ENCODE measurements around the gene GPC5. TPM values are rescaled to one million over a fixed set of nuclear protein-coding genes. Genes with fewer than 3 reads are reported as not detected.

GPC5 gene
- total RNA-seq, 3 donors from 2014 or later, result 0.51 to 1.2 TPM; not detected in 1

DNA sequence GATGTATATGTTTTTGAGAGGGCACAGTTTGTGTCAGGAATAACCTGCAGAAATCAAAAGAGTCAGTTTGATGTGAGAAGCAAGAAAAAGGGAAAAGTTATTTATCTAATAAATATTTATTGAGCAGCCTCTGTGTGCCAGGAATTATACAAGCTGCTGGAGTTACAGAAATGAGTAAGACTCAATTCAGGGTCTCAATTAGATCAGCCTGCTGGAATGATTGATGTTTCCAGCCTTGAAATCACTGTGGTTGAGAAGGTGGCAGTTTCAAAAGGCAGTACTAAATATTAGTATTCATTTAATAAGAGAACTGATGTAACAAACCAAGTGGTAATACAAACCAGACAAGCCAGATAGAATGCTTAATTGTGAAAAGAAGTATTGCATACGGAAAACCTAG, 1045.8 kb downstream of the GPC5 start:
- H3K4me1 ChIP-seq (ENCODE audit: low read depth), result no peaks in the 10 kb centered on the region
- no peak overlapping the region for H3K4me3 ChIP-seq
- DNase-seq, result no peak
- intact Hi-C loops (cut with DNase I, micrococcal nuclease), result no loop called here
- no peak for ATAC-seq
- TF ChIP-seq, protein P1, sequence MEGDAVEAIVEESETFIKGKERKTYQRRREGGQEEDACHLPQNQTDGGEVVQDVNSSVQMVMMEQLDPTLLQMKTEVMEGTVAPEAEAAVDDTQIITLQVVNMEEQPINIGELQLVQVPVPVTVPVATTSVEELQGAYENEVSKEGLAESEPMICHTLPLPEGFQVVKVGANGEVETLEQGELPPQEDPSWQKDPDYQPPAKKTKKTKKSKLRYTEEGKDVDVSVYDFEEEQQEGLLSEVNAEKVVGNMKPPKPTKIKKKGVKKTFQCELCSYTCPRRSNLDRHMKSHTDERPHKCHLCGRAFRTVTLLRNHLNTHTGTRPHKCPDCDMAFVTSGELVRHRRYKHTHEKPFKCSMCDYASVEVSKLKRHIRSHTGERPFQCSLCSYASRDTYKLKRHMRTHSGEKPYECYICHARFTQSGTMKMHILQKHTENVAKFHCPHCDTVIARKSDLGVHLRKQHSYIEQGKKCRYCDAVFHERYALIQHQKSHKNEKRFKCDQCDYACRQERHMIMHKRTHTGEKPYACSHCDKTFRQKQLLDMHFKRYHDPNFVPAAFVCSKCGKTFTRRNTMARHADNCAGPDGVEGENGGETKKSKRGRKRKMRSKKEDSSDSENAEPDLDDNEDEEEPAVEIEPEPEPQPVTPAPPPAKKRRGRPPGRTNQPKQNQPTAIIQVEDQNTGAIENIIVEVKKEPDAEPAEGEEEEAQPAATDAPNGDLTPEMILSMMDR (IDR thresholded peaks at IDR 0.05), result no peak
- H3K36me3 ChIP-seq (ENCODE audit: low read depth), result no peaks in the 10 kb centered on the region
- H3K9me3 ChIP-seq, result no peaks in the 10 kb centered on the region

DNA sequence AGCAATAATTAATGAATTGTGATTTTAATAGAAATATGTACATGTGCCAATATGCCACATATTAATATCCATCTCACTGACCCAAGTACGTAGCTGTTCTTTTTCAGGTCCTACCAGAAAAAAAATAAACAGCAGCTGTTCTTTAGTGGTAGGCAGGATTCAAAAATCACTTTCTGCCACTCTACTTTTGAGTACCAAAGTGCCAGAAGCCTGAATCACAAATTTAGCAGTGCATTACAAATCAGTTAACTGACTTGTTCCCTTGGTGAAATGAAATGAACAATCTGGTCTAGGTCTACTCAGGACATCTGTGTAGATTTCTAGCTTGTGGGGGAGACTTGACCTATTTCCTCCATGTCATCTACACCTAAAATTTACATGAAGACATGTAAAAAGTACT, 1052.6 kb downstream of the GPC5 start:
- TF ChIP-seq, protein P1 (IDR thresholded peaks at IDR 0.05), result no peak
- no peak for DNase-seq
- Histone ChIP-seq H3K4me3 (no peak overlapping the region), H3K36me3 (ENCODE audit: low read depth) (no peaks in the 10 kb centered on the region), H3K4me1 (ENCODE audit: low read depth) (no peaks in the 10 kb centered on the region), H3K9me3 (no peaks in the 10 kb centered on the region)
- ATAC-seq, result no peak
- intact Hi-C loops (cut with DNase I, micrococcal nuclease), result no loop called here

DNA sequence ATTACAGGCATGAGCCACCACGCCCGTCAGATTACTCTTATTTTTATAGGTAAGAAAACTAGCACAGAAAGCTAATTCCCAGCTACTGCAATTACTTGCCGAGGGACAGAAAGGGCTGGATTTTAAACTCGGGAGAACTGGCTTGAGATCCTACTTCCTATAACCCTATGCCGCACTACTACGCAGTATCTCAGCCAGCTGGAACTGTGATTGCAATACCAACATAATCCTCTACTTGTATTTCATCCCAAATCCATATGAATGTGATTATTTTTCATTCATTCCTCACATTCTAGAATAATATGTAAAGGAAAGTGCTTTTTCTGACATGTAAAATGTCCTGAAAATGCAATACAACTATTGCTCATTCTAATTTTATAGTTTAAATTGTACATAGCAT, 1054.4 kb downstream of the GPC5 start:
- TF ChIP-seq, protein P1 (IDR thresholded peaks at IDR 0.05), result no peak
- intact Hi-C loops (cut with DNase I, micrococcal nuclease), result no loop called here
- Histone ChIP-seq H3K36me3 (ENCODE audit: low read depth) (no peaks in the 10 kb centered on the region), H3K9me3 (no peaks in the 10 kb centered on the region), H3K4me3 (no peak overlapping the region), H3K4me1 (ENCODE audit: low read depth) (no peaks in the 10 kb centered on the region)
- ATAC-seq (no peak), DNase-seq (no peak)

DNA sequence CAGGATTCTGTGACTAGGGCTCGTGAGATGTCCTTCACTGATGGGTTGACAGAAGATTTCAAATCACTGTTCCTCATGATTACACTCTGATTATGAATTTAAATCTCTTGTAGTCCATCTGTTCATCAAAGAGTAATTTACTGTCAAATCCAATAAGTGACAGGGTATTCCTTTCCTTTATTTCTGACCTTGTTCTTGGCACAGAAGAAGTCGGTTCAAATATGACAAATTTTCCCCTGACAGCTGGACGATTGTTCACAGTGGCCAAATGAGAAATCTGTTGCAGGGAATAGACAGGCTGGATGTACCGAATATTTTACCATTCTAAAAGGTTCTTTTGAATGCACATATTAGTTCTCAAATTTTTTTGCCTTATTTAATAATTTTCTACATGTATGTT, 1060.9 kb downstream of the GPC5 start:
- intact Hi-C loops (cut with DNase I, micrococcal nuclease), result no loop called here
- DNase-seq (no peak), ATAC-seq (no peak)
- TF ChIP-seq, protein P1 (IDR thresholded peaks at IDR 0.05), result no peak
- no peaks in the 10 kb centered on the region for H3K9me3 ChIP-seq
- no peaks in the 10 kb centered on the region for H3K4me1 ChIP-seq (ENCODE audit: low read depth)
- H3K36me3 ChIP-seq (ENCODE audit: low read depth), result no peaks in the 10 kb centered on the region
- H3K4me3 ChIP-seq, result no peak overlapping the region

DNA sequence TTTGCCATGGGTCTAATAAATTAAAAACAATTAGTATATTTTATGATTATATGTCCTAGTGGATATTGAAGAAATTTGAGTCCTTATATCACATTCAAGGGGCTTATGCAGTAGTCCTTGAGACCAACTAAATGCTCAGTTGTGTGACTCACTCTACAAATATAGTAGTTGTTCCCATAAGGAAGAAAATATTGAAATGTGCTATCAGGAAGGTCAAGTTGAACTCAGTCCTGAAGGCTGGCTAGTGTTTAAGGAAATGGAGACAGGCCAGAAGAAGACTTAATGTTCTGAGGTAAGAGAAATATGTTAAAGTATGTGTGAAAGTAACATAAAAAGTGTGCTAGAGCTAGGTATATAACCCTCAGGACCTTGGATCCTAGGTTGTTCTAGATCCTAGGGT, 1062.1 kb downstream of the GPC5 start:
- TF ChIP-seq, protein P1 (IDR thresholded peaks at IDR 0.05), result no peak
- ATAC-seq (peak; percentile 53), DNase-seq (peak in 1 of 3 donors; percentile 35)
- intact Hi-C loops (cut with DNase I, micrococcal nuclease), result no loop called here
- H3K4me1 ChIP-seq (ENCODE audit: low read depth), result no peaks in the 10 kb centered on the region
- H3K9me3 ChIP-seq, result no peaks in the 10 kb centered on the region
- H3K36me3 ChIP-seq (ENCODE audit: low read depth), result no peaks in the 10 kb centered on the region
- no peak overlapping the region for H3K4me3 ChIP-seq

DNA sequence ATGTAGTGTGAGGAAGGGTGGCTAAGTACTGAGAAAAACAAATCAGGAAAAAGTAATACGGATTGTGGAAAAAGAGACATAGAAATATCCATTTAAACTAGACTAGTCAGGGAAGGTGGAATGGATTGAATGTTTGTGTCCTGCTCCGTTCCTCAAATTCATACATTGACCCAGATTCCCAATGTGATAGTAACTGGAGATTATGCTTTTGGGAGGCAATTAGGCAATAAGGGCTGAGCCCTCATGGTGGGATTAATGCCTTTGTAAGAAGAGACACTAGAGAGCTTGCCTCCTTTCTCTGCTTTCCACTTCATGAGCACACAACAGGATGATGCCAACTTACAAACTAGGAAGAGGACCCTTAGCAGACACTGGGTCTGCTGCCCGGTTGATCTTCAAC, 1063.0 kb downstream of the GPC5 start:
- Histone ChIP-seq H3K4me1 (ENCODE audit: low read depth) (no peaks in the 10 kb centered on the region), H3K9me3 (no peaks in the 10 kb centered on the region), H3K4me3 (no peak overlapping the region), H3K36me3 (ENCODE audit: low read depth) (no peaks in the 10 kb centered on the region)
- ATAC-seq (no peak), DNase-seq (no peak)
- TF ChIP-seq, protein P1 (IDR thresholded peaks at IDR 0.05), result no peak
- intact Hi-C loops (cut with DNase I, micrococcal nuclease), result no loop called here

Measured in mucosa of descending colon (tissue), 3 donors.